GM19463 (cell line): Measurements from ENCODE around the gene DGKI.

ENCODE experiments used
- ATAC-seq: cut with Tn5 transposase; IDR thresholded peaks from one replicate; pipeline ENCODE4 v1.9.1; 2021; ENCODE audit warnings: mild to moderate bottlenecking, moderate library complexity; ENCODE audit not compliant: unreplicated experiment

The DGKI gene

GRCh38 chr7:137791930-137792329 lies 54.8 kb downstream of the DGKI start:
- no peak for ATAC-seq

GRCh38 chr7:137790828-137791227 lies 55.9 kb downstream of the DGKI start:
- no peak for ATAC-seq

GRCh38 chr7:137789215-137789882 lies 57.4 kb downstream of the DGKI start:
- no peak for ATAC-seq

- ATAC-seq = no peak
Observed at GRCh38 chr7:137787301-137787976, 59.3 kb downstream of the DGKI start.

GRCh38 chr7:137778511-137778910 lies 68.3 kb downstream of the DGKI start:
- ATAC-seq = no peak

GRCh38 chr7:137774793-137775201 lies 72.0 kb downstream of the DGKI start:
- ATAC-seq = no peak

- ATAC-seq = no peak
Observed at GRCh38 chr7:137772748-137773147, 74.0 kb downstream of the DGKI start.

GRCh38 chr7:137772316-137772715 lies 74.5 kb downstream of the DGKI start:
- ATAC-seq = no peak

- ATAC-seq = no peak
Observed at GRCh38 chr7:137771679-137772078, 75.1 kb downstream of the DGKI start.

- ATAC-seq = no peak
Observed at GRCh38 chr7:137771273-137771672, 75.5 kb downstream of the DGKI start.

GRCh38 chr7:137768366-137768765 lies 78.4 kb downstream of the DGKI start:
- no peak for ATAC-seq

- ATAC-seq = no peak
Observed at GRCh38 chr7:137762334-137762733, 84.4 kb downstream of the DGKI start.

- ATAC-seq = no peak
Observed at GRCh38 chr7:137760111-137760510, 86.7 kb downstream of the DGKI start.

GRCh38 chr7:137757146-137757925 lies 89.4 kb downstream of the DGKI start:
- no peak for ATAC-seq

GRCh38 chr7:137755846-137756651 lies 90.7 kb downstream of the DGKI start:
- no peak for ATAC-seq

GRCh38 chr7:137755427-137755826 lies 91.3 kb downstream of the DGKI start:
- ATAC-seq = no peak

- ATAC-seq = peak; percentile 44
Observed at GRCh38 chr7:137753948-137754851, 92.6 kb downstream of the DGKI start.

GRCh38 chr7:137753575-137753947 lies 93.2 kb downstream of the DGKI start:
- ATAC-seq = no peak

GRCh38 chr7:137753067-137753466 lies 93.7 kb downstream of the DGKI start:
- ATAC-seq = no peak

- no peak for ATAC-seq
Observed at GRCh38 chr7:137751361-137752009, 95.3 kb downstream of the DGKI start.
